HepG2 (cell line): Measurements from ENCODE around the gene ZBTB2. TPM values are rescaled to one million over a fixed set of nuclear protein-coding genes. Genes with fewer than 3 reads are reported as not detected.

ENCODE experiments used
- FOSL2 ChIP-seq: sonication (generic); formaldehyde crosslinking; IDR thresholded peaks from 2 replicates; pipeline ENCODE4 v1.4.0; 2020; ENCODE audit warnings: missing genetic modification reagents
- FOXC1 ChIP-seq: sonication (generic); formaldehyde crosslinking; IDR thresholded peaks from 2 replicates; pipeline ENCODE4 v1.8.0; 2022; ENCODE audit warnings: mild to moderate bottlenecking, missing genetic modification reagents, borderline replicate concordance
- KDM3A ChIP-seq: IDR thresholded peaks from 2 replicates; pipeline ENCODE4 v1.6.1; 2018; ENCODE audit warnings: low read depth, missing compliant biosample characterization
- MAFF ChIP-seq: IDR thresholded peaks from 2 replicates; pipeline ENCODE4 v1.6.1; 2011; ENCODE audit warnings: low read depth, low read length, improper control_type of control experiment
- NAIF1 ChIP-seq: sonication (generic); formaldehyde crosslinking; IDR thresholded peaks from 2 replicates; pipeline ENCODE4 v1.5.0; 2020; ENCODE audit warnings: mild to moderate bottlenecking, missing genetic modification reagents, borderline replicate concordance
- ONECUT2 ChIP-seq: sonication (generic); formaldehyde crosslinking; IDR thresholded peaks from 2 replicates; pipeline ENCODE4 v1.4.0; 2020; ENCODE audit warnings: missing genetic modification reagents
- STAG1 ChIP-seq: sonication (generic); formaldehyde crosslinking; IDR thresholded peaks from 2 replicates; pipeline ENCODE4 v1.4.0; 2020; ENCODE audit warnings: missing genetic modification reagents
- TAF15 ChIP-seq: fragments of 200-400 bp; formaldehyde crosslinking; IDR thresholded peaks from one replicate; pipeline ENCODE4 v1.6.1; 2018; ENCODE audit warnings: mild to moderate bottlenecking, low read depth, low read length; ENCODE audit not compliant: poor library complexity, severe bottlenecking
- TBP ChIP-seq: sonication (generic); formaldehyde crosslinking; IDR thresholded peaks from 2 replicates; pipeline ENCODE4 v1.5.0; 2020; ENCODE audit warnings: missing genetic modification reagents
- TSC22D2 ChIP-seq: sonication (generic); formaldehyde crosslinking; IDR thresholded peaks from 2 replicates; pipeline ENCODE4 v1.5.1; 2020; ENCODE audit warnings: missing genetic modification reagents, mild to moderate bottlenecking, borderline replicate concordance
- ZNF468 ChIP-seq: sonication (generic); formaldehyde crosslinking; IDR thresholded peaks from 2 replicates; pipeline ENCODE4 v1.8.0; 2022; ENCODE audit warnings: mild to moderate bottlenecking, moderate library complexity, missing genetic modification reagents
- ZNF557 ChIP-seq: sonication (generic); formaldehyde crosslinking; IDR thresholded peaks from 2 replicates; pipeline ENCODE4 v1.4.0; 2020; ENCODE audit warnings: missing genetic modification reagents
- ZNF720 ChIP-seq: sonication (generic); formaldehyde crosslinking; IDR thresholded peaks from 2 replicates; pipeline ENCODE4 v1.4.0; 2020; ENCODE audit warnings: missing genetic modification reagents
- ZNF878 ChIP-seq: sonication (generic); formaldehyde crosslinking; IDR thresholded peaks from 2 replicates; pipeline ENCODE4 v1.8.1; 2023; ENCODE audit warnings: mild to moderate bottlenecking, missing genetic modification reagents, moderate library complexity
- polyA plus RNA-seq, 8 experiments: library from polyadenylated mRNA; depleted of rRNA in 3 of 8; stranded (reverse) in 7 of 8; unstranded in 1 of 8; fragments of >200 nt; fragmentation: Illumina TruSeq in 4 of 8; extraction: Trizol in 4 of 8; gene quantifications; 2 replicates each; pipeline versions ENCODE4 v1.2.1 to v1.2.3, GENCODE V29; 2011 to 2016; ENCODE audit warnings: low read depth in 4 of 8, missing spikeins in 1 of 8, mixed read lengths in 1 of 8; ENCODE audit not compliant: insufficient read depth in 1 of 8
- total RNA-seq, 5 experiments: library from RNA; depleted of rRNA; stranded (reverse); fragments of >200 nt; fragmentation: Illumina TruSeq; extraction: Trizol; gene quantifications; 2 replicates each; pipeline ENCODE4 v1.2.3, GENCODE V29; 2016; ENCODE audit warnings: low read depth in 1 of 5
- TF ChIP-seq, protein P1 (sequence below): sonication (generic); formaldehyde crosslinking; IDR thresholded peaks from 2 replicates; pipeline ENCODE4 v1.4.0; 2020; ENCODE audit warnings: missing genetic modification reagents
- TF ChIP-seq, protein P2 (sequence below): IDR thresholded peaks from 2 replicates; pipeline ENCODE4 v1.6.1; 2016; ENCODE audit warnings: mild to moderate bottlenecking
- TF ChIP-seq, protein P3 (sequence below): sonication (generic); formaldehyde crosslinking; IDR thresholded peaks from 2 replicates; pipeline ENCODE4 v1.5.1; 2020; ENCODE audit warnings: missing genetic modification reagents, mild to moderate bottlenecking, borderline replicate concordance
- TF ChIP-seq, protein P4 (sequence below): sonication (generic); formaldehyde crosslinking; IDR thresholded peaks from 2 replicates; pipeline ENCODE4 v1.4.0; 2020; ENCODE audit warnings: mild to moderate bottlenecking, missing genetic modification reagents
- TF ChIP-seq, protein P5 (sequence below): sonication (generic); formaldehyde crosslinking; IDR thresholded peaks from 2 replicates; pipeline ENCODE4 v1.4.0; 2020; ENCODE audit warnings: low read depth, missing genetic modification reagents

Gene ZBTB2
- total and polyA plus RNA-seq, 2 of the 13 experiments (the other 11 are each of a cell fraction or from before 2014, with no cell fraction given): 15.4 to 22.8 TPM

DNA sequence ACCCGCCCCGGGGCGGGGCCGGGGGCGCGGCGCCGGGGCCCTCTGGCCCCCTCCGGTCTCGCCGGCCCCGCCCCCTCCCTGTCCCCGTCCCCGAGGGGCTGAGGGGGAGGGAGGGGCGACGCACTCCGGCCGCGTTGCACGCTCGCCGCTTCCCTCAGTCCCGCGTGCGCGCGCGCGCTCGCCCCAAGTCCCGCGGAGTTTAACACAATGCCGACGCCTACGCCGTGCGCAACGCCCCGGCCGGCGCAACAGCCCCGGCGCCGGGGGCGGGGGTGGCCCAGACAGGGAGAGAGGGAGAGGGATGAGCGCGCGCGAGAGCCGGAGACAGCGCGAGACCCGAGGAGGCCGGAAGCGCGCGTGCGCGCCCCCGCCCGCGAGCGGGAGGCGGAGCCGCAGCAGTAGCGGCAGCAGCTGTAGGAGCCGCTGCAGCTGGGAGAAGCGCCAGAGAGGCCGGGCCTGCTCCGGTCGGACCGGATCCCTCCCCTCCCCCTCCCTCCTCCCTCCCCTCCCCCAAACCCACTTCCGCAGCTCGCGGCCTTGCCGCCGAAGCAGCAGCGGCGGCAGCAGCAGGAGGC is 996 bp downstream of the ZBTB2 start (continued):
- TF ChIP-seq, protein P1, sequence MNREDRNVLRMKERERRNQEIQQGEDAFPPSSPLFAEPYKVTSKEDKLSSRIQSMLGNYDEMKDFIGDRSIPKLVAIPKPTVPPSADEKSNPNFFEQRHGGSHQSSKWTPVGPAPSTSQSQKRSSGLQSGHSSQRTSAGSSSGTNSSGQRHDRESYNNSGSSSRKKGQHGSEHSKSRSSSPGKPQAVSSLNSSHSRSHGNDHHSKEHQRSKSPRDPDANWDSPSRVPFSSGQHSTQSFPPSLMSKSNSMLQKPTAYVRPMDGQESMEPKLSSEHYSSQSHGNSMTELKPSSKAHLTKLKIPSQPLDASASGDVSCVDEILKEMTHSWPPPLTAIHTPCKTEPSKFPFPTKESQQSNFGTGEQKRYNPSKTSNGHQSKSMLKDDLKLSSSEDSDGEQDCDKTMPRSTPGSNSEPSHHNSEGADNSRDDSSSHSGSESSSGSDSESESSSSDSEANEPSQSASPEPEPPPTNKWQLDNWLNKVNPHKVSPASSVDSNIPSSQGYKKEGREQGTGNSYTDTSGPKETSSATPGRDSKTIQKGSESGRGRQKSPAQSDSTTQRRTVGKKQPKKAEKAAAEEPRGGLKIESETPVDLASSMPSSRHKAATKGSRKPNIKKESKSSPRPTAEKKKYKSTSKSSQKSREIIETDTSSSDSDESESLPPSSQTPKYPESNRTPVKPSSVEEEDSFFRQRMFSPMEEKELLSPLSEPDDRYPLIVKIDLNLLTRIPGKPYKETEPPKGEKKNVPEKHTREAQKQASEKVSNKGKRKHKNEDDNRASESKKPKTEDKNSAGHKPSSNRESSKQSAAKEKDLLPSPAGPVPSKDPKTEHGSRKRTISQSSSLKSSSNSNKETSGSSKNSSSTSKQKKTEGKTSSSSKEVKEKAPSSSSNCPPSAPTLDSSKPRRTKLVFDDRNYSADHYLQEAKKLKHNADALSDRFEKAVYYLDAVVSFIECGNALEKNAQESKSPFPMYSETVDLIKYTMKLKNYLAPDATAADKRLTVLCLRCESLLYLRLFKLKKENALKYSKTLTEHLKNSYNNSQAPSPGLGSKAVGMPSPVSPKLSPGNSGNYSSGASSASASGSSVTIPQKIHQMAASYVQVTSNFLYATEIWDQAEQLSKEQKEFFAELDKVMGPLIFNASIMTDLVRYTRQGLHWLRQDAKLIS: no peak
- no peak for TF ChIP-seq TAF15
- no peak for TF ChIP-seq ZNF468
- TF ChIP-seq MAFF: no peak
- no peak for TF ChIP-seq ONECUT2
- TF ChIP-seq STAG1: no peak
- no peak; the same call in 1 of the 2 replicates for TF ChIP-seq KDM3A
- TF ChIP-seq TBP: no peak
- no peak for TF ChIP-seq ZNF720 (CRISPR knock-in tag)
- TF ChIP-seq TSC22D2 (CRISPR knock-in tag): no peak
- TF ChIP-seq FOXC1 (CRISPR knock-in tag): no peak
- TF ChIP-seq, protein P2, sequence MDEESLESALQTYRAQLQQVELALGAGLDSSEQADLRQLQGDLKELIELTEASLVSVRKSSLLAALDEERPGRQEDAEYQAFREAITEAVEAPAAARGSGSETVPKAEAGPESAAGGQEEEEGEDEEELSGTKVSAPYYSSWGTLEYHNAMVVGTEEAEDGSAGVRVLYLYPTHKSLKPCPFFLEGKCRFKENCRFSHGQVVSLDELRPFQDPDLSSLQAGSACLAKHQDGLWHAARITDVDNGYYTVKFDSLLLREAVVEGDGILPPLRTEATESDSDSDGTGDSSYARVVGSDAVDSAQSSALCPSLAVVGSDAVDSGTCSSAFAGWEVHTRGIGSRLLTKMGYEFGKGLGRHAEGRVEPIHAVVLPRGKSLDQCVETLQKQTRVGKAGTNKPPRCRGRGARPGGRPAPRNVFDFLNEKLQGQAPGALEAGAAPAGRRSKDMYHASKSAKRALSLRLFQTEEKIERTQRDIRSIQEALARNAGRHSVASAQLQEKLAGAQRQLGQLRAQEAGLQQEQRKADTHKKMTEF (CRISPR knock-in tag): peak; percentile 82
- TF ChIP-seq ZNF557: peak; percentile 46; the same call in 1 of the 2 replicates
- TF ChIP-seq, protein P3, sequence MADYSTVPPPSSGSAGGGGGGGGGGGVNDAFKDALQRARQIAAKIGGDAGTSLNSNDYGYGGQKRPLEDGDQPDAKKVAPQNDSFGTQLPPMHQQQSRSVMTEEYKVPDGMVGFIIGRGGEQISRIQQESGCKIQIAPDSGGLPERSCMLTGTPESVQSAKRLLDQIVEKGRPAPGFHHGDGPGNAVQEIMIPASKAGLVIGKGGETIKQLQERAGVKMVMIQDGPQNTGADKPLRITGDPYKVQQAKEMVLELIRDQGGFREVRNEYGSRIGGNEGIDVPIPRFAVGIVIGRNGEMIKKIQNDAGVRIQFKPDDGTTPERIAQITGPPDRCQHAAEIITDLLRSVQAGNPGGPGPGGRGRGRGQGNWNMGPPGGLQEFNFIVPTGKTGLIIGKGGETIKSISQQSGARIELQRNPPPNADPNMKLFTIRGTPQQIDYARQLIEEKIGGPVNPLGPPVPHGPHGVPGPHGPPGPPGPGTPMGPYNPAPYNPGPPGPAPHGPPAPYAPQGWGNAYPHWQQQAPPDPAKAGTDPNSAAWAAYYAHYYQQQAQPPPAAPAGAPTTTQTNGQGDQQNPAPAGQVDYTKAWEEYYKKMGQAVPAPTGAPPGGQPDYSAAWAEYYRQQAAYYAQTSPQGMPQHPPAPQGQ: no peak
- TF ChIP-seq, protein P4, sequence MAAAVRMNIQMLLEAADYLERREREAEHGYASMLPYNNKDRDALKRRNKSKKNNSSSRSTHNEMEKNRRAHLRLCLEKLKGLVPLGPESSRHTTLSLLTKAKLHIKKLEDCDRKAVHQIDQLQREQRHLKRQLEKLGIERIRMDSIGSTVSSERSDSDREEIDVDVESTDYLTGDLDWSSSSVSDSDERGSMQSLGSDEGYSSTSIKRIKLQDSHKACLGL: no peak; the same call in 1 of the 2 replicates
- TF ChIP-seq, protein P5, sequence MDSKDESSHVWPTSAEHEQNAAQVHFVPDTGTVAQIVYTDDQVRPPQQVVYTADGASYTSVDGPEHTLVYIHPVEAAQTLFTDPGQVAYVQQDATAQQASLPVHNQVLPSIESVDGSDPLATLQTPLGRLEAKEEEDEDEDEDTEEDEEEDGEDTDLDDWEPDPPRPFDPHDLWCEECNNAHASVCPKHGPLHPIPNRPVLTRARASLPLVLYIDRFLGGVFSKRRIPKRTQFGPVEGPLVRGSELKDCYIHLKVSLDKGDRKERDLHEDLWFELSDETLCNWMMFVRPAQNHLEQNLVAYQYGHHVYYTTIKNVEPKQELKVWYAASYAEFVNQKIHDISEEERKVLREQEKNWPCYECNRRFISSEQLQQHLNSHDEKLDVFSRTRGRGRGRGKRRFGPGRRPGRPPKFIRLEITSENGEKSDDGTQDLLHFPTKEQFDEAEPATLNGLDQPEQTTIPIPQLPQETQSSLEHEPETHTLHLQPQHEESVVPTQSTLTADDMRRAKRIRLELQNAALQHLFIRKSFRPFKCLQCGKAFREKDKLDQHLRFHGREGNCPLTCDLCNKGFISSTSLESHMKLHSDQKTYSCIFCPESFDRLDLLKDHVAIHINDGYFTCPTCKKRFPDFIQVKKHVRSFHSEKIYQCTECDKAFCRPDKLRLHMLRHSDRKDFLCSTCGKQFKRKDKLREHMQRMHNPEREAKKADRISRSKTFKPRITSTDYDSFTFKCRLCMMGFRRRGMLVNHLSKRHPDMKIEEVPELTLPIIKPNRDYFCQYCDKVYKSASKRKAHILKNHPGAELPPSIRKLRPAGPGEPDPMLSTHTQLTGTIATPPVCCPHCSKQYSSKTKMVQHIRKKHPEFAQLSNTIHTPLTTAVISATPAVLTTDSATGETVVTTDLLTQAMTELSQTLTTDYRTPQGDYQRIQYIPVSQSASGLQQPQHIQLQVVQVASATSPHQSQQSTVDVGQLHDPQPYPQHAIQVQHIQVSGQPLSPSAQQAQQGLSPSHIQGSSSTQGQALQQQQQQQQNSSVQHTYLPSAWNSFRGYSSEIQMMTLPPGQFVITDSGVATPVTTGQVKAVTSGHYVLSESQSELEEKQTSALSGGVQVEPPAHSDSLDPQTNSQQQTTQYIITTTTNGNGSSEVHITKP: peak; percentile 80
- TF ChIP-seq NAIF1 (CRISPR knock-in tag): peak; percentile 85; the same call in 1 of the 2 replicates
- no peak for TF ChIP-seq ZNF878 (CRISPR knock-in tag)
- peak; percentile 28 for TF ChIP-seq FOSL2 (CRISPR knock-in tag)
